Activated CD4-positive, alpha-beta T cell treated with anti-CD3 and anti-CD28 coated beads, Interleukin-2, Interleukin-6, amounts not matched to agents 100 ng/mL and 50 ng/mL, durations not matched to agents 16 hours and 8 hours (primary cell): ENCODE data around the gene SMAD6.
A peak's percentile ranks its signal among the peaks of the same experiment; 100 is the strongest.

ENCODE experiments used
- DNase-seq: peaks from one replicate; pipeline ENCODE4 v3.0.0-alpha.2; 2020

Gene SMAD6

GRCh38 chr15:66721954-66722353 lies 19.9 kb downstream of the SMAD6 start:
- no peak for DNase-seq

GRCh38 chr15:66722757-66723540 lies 20.9 kb downstream of the SMAD6 start:
- DNase-seq, result no peak

GRCh38 chr15:66723826-66724731 lies 22.0 kb downstream of the SMAD6 start:
- no peak for DNase-seq

GRCh38 chr15:66724732-66725463 lies 22.9 kb downstream of the SMAD6 start:
- DNase-seq, result no peak

GRCh38 chr15:66725464-66725785 lies 23.4 kb downstream of the SMAD6 start:
- DNase-seq, result no peak

- no peak for DNase-seq
Measured at GRCh38 chr15:66726386-66726785, 24.4 kb downstream of the SMAD6 start.

GRCh38 chr15:66729331-66729951 lies 27.4 kb downstream of the SMAD6 start:
- no peak for DNase-seq

- peak; percentile 43 for DNase-seq
Measured at GRCh38 chr15:66730168-66731021, 28.4 kb downstream of the SMAD6 start.

GRCh38 chr15:66733976-66734375 lies 31.9 kb downstream of the SMAD6 start:
- no peak for DNase-seq

GRCh38 chr15:66734961-66735908 lies 33.2 kb downstream of the SMAD6 start:
- DNase-seq, result no peak

- DNase-seq, result no peak
Measured at GRCh38 chr15:66735909-66736305, 33.9 kb downstream of the SMAD6 start.

- no peak for DNase-seq
Measured at GRCh38 chr15:66737243-66738010, 35.4 kb downstream of the SMAD6 start.

- no peak for DNase-seq
Measured at GRCh38 chr15:66738116-66738515, 36.1 kb downstream of the SMAD6 start.

GRCh38 chr15:66738595-66738994 lies 36.6 kb downstream of the SMAD6 start:
- DNase-seq, result no peak

- DNase-seq, result no peak
Measured at GRCh38 chr15:66739287-66739686, 37.3 kb downstream of the SMAD6 start.

- no peak for DNase-seq
Measured at GRCh38 chr15:66740802-66741201, 38.8 kb downstream of the SMAD6 start.

GRCh38 chr15:66741646-66742045 lies 39.6 kb downstream of the SMAD6 start:
- no peak for DNase-seq

GRCh38 chr15:66742286-66742685 lies 40.2 kb downstream of the SMAD6 start:
- no peak for DNase-seq

- no peak for DNase-seq
Measured at GRCh38 chr15:66743204-66743603, 41.2 kb downstream of the SMAD6 start.
